Renal cortex interstitium (tissue), 11 donors: ENCODE measurements around the gene LIN52. TPM values are rescaled to one million over a fixed set of nuclear protein-coding genes. Genes with fewer than 3 reads are reported as not detected.
A peak's percentile ranks its signal among the peaks of the same experiment; 100 is the strongest.
"Not testable (repeated sequence)": the region's sequence is repeated elsewhere in the genome, so short reads cannot be mapped to it uniquely, and the experiment has no call there.

Experiments
- DNase-seq, 11 donors: peaks; one replicate each; pipeline ENCODE4 v3.0.0-alpha.2; 2013; ENCODE audit warnings: low read depth in 9 of 11, low spot score in 4 of 11; ENCODE audit errors: extremely low read depth in 1 of 11
- polyA plus RNA-seq, 3 donors: library from polyadenylated mRNA; unstranded; fragments of 120-200 nt; gene quantifications; one replicate each; pipeline ENCODE4 v1.2.1, GENCODE V29; 2013; ENCODE audit not compliant: insufficient read length in 3 of 3

The LIN52 gene
- polyA plus RNA-seq, 3 donors: 17.1 to 22.1 (median 19.0) TPM

DNA sequence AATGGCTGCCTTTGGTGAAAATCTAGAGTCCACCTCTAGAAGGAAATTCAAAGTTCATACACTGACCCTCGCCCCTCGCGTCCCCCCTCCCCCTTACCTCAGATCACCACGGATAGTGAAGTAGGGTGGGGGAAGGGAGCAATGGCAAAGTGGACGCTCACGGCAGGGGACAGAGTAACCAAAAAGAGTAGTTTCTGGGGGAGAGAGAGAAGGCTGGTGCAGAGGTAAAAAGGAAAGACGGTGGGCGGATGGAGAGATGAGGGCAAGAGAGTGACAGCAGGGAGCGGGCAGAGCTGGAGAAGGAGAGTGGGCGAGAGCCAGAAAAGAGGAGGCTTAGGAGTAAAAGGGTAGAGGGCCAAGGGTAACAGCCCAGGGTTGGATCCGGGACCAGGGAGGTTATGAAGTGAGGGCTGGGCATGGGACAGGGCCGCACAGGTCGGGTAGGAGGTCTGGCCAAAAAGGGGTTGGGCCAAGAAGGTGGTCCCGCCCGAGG lies 926 bp upstream of the LIN52 start:
- peak in 3 of 11 donors; percentile 7 to 18 (median 18) for DNase-seq

DNA sequence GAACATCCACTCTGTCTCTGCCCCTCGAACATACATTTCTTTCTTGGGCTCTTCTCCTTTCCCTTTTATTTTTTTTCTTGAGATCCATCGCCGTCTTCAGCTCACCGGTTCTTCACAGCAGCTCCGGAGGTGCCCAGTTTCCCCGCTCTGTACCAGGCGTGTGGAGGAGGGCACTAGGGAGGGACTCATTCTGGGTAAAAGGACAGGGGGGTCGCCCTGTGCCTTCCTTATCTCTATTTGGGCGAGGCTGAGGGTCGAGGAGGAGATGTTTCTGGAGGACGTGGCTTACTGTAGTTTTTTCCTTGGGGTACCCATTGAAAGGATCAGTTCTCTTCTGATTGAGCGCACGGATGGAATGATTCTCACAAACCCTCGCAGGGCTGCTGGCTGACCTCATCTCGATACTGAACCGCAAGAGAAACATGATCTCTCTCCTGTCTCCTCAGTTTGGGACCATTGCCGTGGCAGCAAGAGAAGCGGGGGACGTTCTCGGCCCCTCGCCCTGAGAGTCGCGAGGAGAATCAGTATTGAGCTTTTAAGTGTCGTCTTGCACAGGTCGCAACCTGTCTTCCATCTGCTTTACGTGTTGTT lies 386 bp downstream of the LIN52 start:
- peak in 4 of 11 donors; percentile 15 to 31 (median 28) for DNase-seq

DNA sequence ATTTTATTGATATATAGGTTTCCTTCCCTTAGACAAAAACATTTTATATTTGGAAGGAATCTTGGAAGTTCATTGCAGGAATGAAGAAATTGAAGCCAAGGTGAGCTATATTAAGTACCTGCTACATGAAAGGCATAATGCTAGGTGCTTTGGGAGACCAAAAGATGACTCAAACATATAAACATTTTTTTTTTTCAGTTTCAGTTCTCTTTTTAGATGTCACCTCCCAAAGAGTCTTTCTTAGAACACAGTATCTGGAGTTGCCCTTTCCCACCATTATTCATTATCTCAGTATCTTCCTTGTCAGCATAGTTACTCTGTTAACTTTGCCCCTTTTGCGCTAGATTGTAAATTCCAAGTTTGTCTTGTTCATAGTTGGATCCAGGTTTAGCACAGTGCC lies 1.1 kb downstream of the LIN52 start:
- no peak for DNase-seq

DNA sequence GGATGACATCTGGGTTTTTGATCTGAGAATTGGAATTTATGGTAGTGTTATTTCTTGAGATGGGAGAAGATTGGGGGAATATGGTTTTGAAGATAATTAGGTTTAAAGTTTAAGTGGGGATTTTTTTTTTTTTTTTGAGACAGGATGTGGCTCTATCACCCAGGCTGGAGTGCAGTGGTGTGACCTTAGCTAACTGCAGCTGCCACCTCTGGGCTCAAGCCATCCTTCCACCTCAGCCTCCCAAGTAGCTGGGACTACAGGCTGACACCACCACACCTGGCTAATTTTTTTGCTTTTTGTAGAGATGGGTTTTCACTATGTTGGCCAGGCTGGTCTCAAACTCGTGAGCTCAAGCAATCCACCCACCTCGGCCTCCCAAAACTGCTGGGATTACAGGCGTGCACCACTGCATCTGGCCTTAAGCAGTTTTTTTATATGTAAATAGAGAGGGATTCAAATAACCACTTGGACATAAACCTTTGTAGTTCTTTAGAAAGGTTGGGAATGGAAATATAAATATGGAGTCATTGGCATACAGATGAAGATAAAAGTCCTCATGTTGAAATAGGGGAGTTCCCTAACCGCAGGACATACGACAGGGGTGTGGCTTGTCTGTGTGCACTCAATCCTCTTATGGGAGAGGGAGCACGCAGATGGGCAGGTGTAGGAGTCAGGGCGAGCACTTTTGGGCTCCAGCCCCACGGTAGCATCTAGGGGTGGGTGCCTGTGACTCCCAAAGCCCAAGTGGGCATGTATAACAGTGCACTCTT lies 4.7 kb downstream of the LIN52 start:
- no peak for DNase-seq

DNA sequence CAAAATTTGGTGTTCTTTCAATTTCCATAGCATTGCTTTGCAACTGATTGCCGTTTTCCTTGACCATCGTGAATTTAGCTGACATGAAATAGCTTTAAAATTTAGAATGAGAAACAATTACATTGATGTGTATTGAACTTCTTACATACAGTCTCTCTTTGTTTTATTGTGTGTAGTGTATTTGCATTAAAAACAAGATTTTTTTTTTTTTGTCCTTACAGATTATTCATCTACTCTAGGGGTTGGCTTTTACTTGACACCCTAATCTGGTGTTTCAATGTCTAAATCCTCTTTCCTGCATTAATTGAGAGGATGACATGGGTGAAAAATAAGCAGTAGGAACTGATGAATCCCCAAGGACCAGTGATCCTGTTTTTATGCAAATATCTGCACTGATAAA lies 20.6 kb downstream of the LIN52 start:
- DNase-seq: no peak

DNA sequence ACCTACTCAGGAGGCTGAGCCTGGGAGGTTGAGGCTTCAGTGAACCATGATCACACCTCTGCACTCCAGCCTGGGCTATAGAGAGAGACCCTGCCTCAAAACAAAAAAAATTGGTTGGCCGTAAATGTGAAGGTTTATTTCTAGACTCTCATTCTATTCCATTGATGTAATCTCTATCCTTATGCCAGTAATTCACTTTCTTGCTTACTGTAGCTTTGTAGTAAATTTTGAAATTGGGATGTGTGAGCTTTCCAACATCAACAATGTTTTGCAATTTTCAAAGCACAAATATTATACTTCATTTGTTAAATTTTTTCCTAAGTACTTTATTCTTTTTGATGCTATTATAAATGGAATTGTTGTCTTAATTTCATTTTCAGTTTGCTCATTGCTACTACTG lies 24.6 kb downstream of the LIN52 start:
- DNase-seq: no peak

DNA sequence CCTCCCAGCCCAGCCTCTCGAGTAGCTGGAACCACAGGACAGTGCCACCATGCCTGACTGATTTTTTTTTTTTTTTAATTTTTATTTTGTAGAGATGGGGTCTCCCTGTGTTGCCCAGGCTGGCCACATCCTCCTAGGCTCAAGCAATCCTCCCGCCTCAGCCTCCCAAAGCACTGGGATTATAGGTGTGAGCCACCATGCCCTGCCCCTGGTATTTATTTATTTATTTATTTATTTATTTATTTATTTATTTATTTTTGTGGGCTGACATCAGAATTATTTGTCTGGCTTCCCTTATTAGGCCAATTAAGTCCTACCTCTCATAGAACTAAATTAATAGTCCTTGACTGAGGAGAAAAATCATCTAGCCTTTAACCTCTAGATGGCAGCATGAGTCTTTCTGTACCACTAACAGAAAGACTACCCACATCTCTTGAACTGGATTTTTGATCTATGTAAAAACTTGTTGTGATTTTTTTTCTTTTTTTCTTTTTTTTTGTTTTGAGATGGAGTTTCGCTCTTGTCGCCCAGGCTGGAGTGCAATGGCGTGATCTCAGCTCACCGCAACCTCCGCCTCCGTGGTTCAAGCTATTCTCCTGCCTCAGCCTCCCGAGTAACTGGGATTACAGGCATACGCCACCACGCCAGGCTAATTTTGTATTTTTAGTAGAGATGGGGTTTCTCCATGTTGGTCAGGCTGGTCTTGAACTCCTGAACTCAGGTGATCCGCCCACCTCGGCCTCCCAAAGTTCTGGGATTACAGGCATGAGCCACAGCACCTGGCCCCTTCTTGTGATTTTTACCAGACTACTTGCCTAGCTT lies 26.9 kb downstream of the LIN52 start:
- DNase-seq: peak; percentile 29 to 74 (median 46)

DNA sequence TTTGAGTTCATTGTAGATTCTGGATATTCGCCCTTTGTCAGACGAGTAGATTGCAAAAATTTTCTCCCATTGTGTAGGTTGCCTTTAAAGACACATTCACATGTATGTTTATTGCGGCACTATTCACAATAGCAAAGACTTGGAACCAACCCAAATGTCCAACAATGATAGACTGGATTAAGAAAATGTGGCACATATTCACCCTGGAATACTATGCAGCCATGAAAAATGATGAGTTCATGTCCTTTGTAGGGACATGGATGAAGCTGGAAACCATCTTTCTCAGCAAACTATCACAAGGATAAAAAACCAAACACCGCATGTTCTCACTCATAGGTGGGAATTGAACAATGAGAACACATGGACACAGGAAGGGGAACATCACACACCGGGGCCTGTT lies 40.7 kb downstream of the LIN52 start:
- DNase-seq: not testable (repeated sequence)

DNA sequence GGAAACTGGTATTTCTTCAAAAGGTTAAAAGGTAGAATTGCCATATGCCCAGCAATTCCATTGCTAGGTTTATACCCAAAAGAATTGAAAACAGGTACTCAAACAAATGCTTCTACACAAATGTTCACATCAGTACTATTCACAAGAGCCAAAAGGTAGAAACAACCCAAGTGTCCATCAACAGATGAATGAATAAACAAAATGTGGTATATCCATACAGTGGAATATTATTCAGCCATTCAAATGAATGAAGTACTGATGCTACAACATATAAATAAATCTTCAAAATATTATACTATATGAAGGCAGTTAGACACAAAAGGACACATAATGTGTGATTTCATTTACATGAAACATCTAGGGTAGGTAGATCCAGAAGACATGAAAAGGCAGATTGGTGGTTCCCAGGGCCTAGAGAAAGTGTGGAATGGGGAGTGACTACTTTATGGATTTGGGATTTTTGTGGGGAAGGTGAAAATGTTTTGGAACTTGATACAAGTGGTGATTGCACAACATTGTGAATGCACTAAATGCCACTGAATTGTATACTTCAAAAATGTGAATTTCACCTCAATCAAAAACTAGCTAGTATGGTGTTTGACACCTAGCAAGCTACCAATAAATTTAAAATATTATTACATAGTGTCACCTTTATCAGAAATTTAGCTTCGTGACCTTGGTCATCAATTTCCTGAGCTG lies 41.7 kb downstream of the LIN52 start:
- no peak for DNase-seq

DNA sequence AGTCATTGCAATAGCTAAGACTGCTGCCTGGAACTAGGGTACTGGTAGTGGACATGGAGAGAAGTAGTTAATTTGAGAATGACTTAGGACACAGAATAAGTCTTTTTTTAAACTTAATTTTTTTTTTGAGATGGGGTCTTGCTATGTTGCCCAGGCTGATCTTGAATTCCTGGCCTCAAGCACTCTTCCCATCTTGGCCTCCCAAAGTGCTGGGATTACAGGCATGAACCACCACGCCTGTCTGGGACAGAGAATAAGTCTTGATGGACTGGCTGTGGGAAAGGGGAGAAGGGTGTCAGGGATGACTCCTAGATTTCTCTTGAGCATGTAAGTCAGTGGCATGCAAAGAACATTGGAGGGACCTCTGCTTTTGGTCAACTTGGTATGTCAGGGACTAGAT lies 42.9 kb downstream of the LIN52 start:
- no peak for DNase-seq

DNA sequence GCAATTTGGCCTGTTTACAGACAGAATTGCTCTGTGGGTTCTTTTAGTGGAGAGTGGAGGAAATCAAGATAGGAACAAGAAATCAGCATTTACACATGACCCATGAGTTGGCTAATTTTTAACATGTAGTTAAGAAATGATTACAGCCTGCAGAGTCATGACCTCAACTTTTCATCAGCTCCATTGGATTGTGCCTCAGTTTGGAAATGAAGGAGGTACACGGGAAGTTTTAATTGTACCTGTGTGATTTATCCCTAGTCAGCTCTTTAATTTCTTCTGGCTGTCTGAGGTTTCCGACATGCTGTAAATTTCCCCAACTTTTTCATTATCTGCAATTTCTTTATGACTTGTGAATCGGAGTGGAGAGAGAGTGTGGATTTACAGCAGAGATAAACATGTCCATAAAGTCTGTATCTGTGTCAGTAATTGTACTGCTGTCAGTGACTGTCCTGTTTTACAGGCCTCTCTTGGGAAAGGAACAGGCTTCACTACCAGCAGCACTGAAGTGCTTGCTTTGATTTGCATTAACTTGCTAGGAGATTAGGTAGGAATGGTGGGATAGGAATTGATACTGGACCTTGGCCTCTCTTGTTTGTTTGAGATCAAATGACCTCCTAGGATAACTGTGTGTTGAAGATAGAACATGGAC lies 49.2 kb downstream of the LIN52 start:
- DNase-seq: peak in 5 of 11 donors; percentile 13 to 47 (median 28)

DNA sequence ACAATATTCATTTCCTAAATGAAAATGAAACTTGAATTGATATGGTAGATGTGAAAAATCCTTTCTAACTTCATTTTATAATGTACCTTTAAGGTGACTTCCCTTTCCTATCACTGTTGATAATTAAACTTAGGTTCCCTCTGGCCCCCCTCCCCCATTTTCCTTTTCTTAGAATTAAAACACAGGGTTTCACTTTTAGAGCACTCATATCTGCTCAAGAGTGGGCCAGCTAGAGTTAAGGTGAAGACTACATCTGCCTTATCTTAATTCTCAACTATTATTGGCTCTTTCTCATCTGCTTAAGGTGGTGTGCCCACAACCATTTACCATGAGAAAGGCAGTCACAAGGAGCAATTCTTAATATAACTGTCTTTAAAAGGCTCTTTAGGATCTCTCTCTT lies 49.7 kb downstream of the LIN52 start:
- no peak for DNase-seq

DNA sequence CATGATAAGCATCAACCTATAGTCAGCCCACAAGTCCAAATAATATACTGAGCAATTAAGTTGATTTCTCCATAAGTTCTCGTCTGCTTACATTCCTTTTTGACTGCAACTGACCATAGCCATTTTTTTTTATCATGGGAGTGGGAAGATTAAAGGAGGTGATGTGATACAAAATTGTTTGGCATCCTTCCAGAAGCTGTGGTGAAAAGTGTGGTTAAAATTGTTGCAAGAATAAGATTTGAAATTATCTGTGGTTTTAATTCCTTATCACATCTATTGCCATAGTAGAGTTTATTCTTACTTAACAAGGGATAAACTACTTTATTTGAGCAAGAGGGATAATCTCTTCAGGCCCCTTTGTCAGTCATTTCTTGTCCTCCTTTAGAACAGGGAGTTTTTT lies 50.7 kb downstream of the LIN52 start:
- DNase-seq: no peak

DNA sequence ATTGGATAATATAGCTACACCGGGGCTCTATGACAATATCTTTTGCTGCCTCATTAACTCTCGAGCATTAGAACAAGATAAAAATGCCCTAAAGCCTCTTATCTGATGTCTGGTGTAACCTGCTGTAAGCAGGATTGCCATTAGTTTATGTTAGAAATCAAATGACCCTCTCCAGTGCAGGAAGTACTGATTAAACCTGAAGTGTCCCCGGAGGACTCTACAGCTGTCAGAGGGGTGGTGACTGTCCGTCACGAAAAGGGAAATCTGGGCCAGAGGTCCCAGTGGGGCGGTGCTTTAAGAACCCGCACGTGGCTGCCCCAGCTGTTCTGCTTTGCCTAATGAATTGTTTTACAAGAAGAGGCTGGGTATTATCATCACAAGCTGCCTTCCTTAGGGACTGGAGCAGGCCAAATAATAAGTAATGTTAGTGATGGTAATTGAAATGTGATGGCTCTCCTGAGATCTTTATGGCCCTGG lies 55.7 kb downstream of the LIN52 start:
- peak in 3 of 11 donors; percentile 24 to 55 (median 34) for DNase-seq

DNA sequence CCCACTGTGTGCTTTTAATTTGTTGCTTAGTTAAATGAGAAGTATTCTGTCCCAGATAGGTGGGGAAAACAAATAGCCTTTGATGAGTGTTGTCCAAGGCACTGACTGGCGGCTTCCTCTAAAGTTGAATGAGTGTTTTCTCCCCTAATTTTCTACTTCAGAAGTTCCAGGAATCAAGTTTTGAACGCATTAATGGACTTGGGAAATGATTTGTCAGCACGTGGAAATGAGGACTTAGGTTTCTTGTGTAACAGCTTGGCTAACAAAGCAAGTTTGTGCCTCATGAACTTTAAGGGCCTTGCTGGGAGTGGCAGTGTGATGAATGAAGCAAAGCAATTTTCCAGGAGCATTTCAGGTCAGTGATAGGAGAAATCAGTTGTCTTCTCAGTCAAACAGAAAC lies 56.9 kb downstream of the LIN52 start:
- DNase-seq: peak in 7 of 11 donors; percentile 8 to 52 (median 29)

DNA sequence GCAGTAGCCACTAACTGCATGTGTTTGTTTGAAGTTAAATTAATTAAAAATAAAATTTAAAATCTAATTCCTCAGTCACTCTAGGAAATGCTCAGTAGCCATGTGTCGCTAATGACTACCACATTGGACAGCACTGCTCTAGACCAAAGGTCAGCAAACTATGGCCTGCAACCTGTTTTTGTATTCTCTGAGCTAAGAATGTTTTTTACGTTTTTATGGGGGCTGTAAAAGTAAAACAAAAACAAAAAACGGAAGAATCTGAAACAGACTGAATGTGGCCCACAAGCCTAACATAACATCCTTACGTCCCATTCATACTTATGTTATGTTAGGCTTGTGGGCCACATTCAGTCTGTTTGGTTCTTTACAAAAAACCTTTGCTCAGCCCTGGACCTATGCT lies 57.8 kb downstream of the LIN52 start:
- DNase-seq: no peak

DNA sequence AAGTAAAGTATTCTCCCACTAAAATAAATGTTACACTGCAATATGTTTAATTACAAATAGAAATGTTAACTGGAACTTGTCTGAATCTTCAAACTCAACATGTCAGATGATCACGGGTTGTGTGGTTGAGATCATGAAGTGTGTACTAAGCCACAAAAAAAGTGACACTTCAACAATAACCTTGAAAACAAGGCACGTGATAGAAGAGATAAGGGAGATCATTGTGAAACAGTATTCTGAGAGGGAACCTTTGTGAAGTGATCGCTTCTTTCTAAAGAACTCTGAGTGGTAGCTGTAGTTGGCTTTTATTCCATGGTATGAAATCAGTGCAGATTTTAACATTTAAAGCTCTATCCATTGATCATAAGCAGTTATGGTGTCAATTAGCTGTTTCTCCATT lies 60.0 kb downstream of the LIN52 start:
- no peak for DNase-seq

DNA sequence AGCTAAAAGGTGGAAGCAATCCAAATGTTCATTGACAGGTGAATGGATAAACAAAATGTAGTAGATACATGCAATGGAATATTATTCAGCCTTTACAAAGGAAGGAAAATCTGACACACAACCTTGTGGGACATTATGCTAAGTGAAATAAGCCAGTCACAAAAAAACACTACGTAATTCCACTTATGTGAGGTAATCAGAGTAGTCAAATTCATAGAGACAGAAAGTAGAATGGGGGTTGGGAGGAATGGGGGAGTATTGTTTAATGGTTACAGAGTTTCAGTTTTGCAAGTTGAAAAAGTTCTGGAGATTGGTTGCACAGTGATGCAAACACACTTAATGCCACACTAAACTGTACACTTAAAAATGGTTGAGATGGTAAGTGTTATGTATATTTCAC lies 62.8 kb downstream of the LIN52 start:
- no peak for DNase-seq

DNA sequence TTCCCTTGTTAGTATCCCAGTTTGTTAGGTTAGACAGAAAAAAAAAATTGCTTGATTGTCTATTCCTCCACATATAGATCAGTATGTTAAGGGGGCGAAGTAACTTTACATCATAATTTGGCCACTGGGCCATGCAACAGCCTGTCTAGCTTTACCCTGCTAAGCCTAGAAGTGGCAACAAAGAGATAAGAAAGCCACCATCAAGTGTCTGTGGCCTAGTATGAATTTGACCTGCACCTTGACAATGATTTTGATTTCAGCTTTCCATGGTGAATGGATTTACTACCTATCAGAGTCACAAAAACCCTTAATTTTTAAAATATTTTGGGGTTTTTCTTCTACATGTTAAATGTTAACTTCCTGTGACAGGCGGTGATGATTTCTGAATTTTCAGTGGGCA lies 63.9 kb downstream of the LIN52 start:
- DNase-seq: no peak
